Measurements from ENCODE around the gene ZBTB16. TPM values are rescaled to one million over a fixed set of nuclear protein-coding genes. Genes with fewer than 3 reads are reported as not detected.

The ZBTB16 gene
- polyA plus RNA-seq, 1 donor from 2014 or later: 0.45 TPM

DNA sequence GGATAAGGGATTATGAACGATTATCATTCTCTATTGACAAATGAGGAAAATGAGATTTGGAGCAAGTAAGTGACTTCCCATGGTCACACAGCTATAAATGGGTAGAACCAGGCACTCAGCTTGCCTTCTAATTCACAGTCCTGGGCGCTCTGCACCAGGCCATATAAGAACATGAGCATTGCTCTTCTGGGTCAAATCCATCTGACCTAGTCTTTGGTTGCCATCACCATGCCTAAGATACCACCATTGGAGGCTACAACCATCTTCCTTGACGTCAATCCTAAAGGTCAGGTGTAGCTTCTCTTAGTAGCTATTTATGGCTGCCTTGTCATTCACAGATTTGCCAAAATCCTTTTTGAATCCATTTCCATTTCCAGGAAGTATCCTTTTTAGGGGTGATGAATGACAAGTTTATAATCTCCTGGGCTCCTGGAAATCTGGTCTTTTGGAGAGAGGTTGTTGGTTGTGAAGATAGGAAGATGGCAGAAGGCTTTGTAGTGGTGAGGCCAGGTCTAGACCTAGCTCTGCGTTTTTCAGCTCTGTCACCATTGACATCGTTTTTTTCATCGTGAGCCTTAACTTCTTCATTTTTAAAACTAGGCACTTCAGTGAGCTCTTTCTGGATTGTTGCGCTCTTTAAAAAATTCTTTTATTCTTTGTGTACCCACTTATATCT is 11.1 kb downstream of the ZBTB16 start:
- Histone ChIP-seq H3K79me2 (replicated peaks; ENCODE audit: insufficient read depth, low read length) (peaks cover 80% of the 10 kb centered on the region), H2AFZ (ENCODE audit: low read depth, low read length) (no peak overlapping the region), H3K4me2 (ENCODE audit: low read length) (no peak overlapping the region), H3K36me3 (ENCODE audit: insufficient read depth, low read length) (no peaks in the 10 kb centered on the region), H3K27ac (ENCODE audit: low read length) (no peak overlapping the region), H3F3A (ENCODE audit: insufficient read depth, low read length, poor library complexity, severe bottlenecking) (no peaks in the 10 kb centered on the region), H3K27me3 (ENCODE audit: insufficient read depth, low read depth, low read length) (no peaks in the 10 kb centered on the region), H3K9me3 (ENCODE audit: low read length) (no peaks in the 10 kb centered on the region), H3K9me2 (ENCODE audit: insufficient read depth, low read length) (no peaks in the 10 kb centered on the region), H3K9ac (ENCODE audit: low read length) (no peak overlapping the region), H3K4me3 (ENCODE audit: low read length) (no peak overlapping the region), H4K20me1 (ENCODE audit: insufficient read depth) (no peaks in the 10 kb centered on the region)
- no peak for TF ChIP-seq EZH2 (IDR thresholded peaks at IDR 0.05; ENCODE audit: borderline replicate concordance, insufficient read depth, low read length, poor library complexity, severe bottlenecking)
- no peak for TF ChIP-seq RAD21 (conservative IDR thresholded peaks at IDR 0.05)
- TF ChIP-seq, protein P1, sequence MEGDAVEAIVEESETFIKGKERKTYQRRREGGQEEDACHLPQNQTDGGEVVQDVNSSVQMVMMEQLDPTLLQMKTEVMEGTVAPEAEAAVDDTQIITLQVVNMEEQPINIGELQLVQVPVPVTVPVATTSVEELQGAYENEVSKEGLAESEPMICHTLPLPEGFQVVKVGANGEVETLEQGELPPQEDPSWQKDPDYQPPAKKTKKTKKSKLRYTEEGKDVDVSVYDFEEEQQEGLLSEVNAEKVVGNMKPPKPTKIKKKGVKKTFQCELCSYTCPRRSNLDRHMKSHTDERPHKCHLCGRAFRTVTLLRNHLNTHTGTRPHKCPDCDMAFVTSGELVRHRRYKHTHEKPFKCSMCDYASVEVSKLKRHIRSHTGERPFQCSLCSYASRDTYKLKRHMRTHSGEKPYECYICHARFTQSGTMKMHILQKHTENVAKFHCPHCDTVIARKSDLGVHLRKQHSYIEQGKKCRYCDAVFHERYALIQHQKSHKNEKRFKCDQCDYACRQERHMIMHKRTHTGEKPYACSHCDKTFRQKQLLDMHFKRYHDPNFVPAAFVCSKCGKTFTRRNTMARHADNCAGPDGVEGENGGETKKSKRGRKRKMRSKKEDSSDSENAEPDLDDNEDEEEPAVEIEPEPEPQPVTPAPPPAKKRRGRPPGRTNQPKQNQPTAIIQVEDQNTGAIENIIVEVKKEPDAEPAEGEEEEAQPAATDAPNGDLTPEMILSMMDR (IDR thresholded peaks at IDR 0.05; ENCODE audit: poor library complexity, severe bottlenecking): no peak
- TF ChIP-seq EP300 (conservative IDR thresholded peaks at IDR 0.05; ENCODE audit: poor library complexity, severe bottlenecking): no peak
- TF ChIP-seq, protein P2, sequence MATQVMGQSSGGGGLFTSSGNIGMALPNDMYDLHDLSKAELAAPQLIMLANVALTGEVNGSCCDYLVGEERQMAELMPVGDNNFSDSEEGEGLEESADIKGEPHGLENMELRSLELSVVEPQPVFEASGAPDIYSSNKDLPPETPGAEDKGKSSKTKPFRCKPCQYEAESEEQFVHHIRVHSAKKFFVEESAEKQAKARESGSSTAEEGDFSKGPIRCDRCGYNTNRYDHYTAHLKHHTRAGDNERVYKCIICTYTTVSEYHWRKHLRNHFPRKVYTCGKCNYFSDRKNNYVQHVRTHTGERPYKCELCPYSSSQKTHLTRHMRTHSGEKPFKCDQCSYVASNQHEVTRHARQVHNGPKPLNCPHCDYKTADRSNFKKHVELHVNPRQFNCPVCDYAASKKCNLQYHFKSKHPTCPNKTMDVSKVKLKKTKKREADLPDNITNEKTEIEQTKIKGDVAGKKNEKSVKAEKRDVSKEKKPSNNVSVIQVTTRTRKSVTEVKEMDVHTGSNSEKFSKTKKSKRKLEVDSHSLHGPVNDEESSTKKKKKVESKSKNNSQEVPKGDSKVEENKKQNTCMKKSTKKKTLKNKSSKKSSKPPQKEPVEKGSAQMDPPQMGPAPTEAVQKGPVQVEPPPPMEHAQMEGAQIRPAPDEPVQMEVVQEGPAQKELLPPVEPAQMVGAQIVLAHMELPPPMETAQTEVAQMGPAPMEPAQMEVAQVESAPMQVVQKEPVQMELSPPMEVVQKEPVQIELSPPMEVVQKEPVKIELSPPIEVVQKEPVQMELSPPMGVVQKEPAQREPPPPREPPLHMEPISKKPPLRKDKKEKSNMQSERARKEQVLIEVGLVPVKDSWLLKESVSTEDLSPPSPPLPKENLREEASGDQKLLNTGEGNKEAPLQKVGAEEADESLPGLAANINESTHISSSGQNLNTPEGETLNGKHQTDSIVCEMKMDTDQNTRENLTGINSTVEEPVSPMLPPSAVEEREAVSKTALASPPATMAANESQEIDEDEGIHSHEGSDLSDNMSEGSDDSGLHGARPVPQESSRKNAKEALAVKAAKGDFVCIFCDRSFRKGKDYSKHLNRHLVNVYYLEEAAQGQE (IDR thresholded peaks at IDR 0.05; ENCODE audit: borderline replicate concordance): no peak
- TF ChIP-seq MXI1 (conservative IDR thresholded peaks at IDR 0.05; ENCODE audit: poor library complexity, severe bottlenecking): no peak
- TF ChIP-seq POLR2AphosphoS5 (IDR thresholded peaks at IDR 0.05): no peak
- no peak for TF ChIP-seq SMC3 (conservative IDR thresholded peaks at IDR 0.05; ENCODE audit: poor library complexity)
- no peak for TF ChIP-seq TAF1 (IDR thresholded peaks at IDR 0.05; ENCODE audit: low read depth)

DNA sequence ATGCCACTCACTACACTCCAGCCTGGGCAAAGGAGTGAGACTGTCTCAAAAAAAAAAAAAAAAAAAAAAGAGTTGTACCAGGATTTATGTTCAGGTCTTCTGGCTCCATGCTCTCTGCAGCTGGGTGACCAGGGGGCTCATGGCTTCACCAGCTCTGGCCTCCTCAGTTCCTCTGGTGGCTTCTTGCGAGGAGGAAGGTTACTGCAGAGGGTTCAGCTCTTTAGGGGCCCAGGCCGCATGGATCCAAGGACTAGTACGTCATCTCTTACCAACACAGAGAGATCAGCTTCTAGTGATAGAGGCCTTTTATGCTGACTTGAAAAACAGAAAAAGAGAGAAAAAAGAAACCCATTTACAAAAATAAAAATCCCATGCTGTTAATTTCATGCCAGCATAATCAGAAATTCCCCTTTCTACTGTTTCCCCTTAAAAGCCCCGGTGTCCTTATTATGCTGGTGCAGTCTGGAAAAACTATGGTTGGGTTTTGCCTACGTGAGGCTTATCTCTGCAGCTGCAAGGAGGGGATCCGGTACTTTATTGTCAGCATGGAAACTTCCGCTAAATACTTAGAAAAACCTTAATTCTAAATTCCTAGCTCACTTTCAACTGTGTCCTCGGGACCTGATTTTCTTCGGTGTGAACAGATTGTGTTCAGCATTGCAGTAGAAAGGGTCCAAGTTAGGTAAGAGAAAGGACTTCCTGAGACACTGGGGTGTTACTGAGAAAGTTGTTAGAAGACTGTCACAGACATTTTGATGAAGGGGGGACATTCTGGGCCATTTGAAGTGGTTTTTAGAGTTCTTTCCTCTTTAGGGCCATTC is 13.7 kb downstream of the ZBTB16 start:
- Histone ChIP-seq H3F3A (ENCODE audit: insufficient read depth, low read length, poor library complexity, severe bottlenecking) (no peaks in the 10 kb centered on the region), H3K9me2 (ENCODE audit: insufficient read depth, low read length) (no peaks in the 10 kb centered on the region), H3K27me3 (ENCODE audit: insufficient read depth, low read depth, low read length) (no peaks in the 10 kb centered on the region), H3K79me2 (replicated peaks; ENCODE audit: insufficient read depth, low read length) (peaks cover 63% of the 10 kb centered on the region), H3K27ac (ENCODE audit: low read length) (no peak overlapping the region), H3K36me3 (ENCODE audit: insufficient read depth, low read length) (no peaks in the 10 kb centered on the region), H3K9me3 (ENCODE audit: low read length) (no peaks in the 10 kb centered on the region), H3K9ac (ENCODE audit: low read length) (no peak overlapping the region), H2AFZ (ENCODE audit: low read depth, low read length) (no peak overlapping the region), H3K4me3 (ENCODE audit: low read length) (no peak overlapping the region), H3K4me2 (ENCODE audit: low read length) (no peak overlapping the region), H4K20me1 (ENCODE audit: insufficient read depth) (no peaks in the 10 kb centered on the region)
- TF ChIP-seq POLR2AphosphoS5 (IDR thresholded peaks at IDR 0.05) (no peak), EZH2 (IDR thresholded peaks at IDR 0.05; ENCODE audit: borderline replicate concordance, insufficient read depth, low read length, poor library complexity, severe bottlenecking) (no peak), MXI1 (conservative IDR thresholded peaks at IDR 0.05; ENCODE audit: poor library complexity, severe bottlenecking) (no peak), TAF1 (IDR thresholded peaks at IDR 0.05; ENCODE audit: low read depth) (no peak), EP300 (conservative IDR thresholded peaks at IDR 0.05; ENCODE audit: poor library complexity, severe bottlenecking) (no peak), SMC3 (conservative IDR thresholded peaks at IDR 0.05; ENCODE audit: poor library complexity) (no peak), RAD21 (conservative IDR thresholded peaks at IDR 0.05) (no peak)
- TF ChIP-seq, protein P1 (IDR thresholded peaks at IDR 0.05; ENCODE audit: poor library complexity, severe bottlenecking): no peak
